Liver (tissue), 9 donors: ENCODE measurements around the gene VSIR. TPM values are rescaled to one million over a fixed set of nuclear protein-coding genes. Genes with fewer than 3 reads are reported as not detected.

ENCODE experiments used
- DNase-seq: peaks from one replicate; pipeline ENCODE4 v3.0.0-alpha.2; 2017; ENCODE audit warnings: low spot score
- H3K27ac ChIP-seq, 2 donors: one replicate each; pipeline ENCODE4 v1.7.0; 2013; ENCODE audit warnings: inconsistent platforms in 2 of 2, low read length in 2 of 2, control low read depth in 1 of 2, low read depth in 1 of 2, mild to moderate bottlenecking in 1 of 2
- H3K27me3 ChIP-seq, 4 donors: one replicate each; pipeline versions ENCODE4 v1.6.1 to v1.7.0; 2013; ENCODE audit warnings: low read length in 3 of 4, inconsistent platforms in 1 of 4, mild to moderate bottlenecking in 1 of 4, moderate library complexity in 1 of 4; ENCODE audit not compliant: control insufficient read depth in 4 of 4, insufficient read depth in 4 of 4
- H3K36me3 ChIP-seq, 4 donors: one replicate each; pipeline versions ENCODE4 v1.6.1 to v1.7.0; 2013; ENCODE audit warnings: low read length in 3 of 4, mild to moderate bottlenecking in 3 of 4, low read depth in 1 of 4, moderate library complexity in 1 of 4; ENCODE audit not compliant: control insufficient read depth in 4 of 4, insufficient read depth in 3 of 4
- H3K4me1 ChIP-seq, 4 donors: one replicate each; pipeline versions ENCODE4 v1.6.1 to v1.7.0; 2013; ENCODE audit warnings: low read length in 3 of 4, mild to moderate bottlenecking in 3 of 4, moderate library complexity in 1 of 4; ENCODE audit not compliant: control insufficient read depth in 4 of 4, insufficient read depth in 4 of 4
- H3K4me3 ChIP-seq, 3 donors: one replicate each; pipeline versions ENCODE4 v1.6.1 to v1.7.0; 2013; ENCODE audit warnings: low read length in 3 of 3, control low read depth in 1 of 3, low read depth in 1 of 3, mild to moderate bottlenecking in 1 of 3
- H3K9ac ChIP-seq, 2 donors: one replicate each; pipeline ENCODE4 v1.7.0; 2013; ENCODE audit warnings: low read length in 2 of 2, mild to moderate bottlenecking in 2 of 2, moderate library complexity in 2 of 2, control low read depth in 1 of 2, low read depth in 1 of 2
- H3K9me3 ChIP-seq, 4 donors: one replicate each; pipeline versions ENCODE4 v1.6.1 to v1.7.0; 2013; ENCODE audit warnings: low read length in 3 of 4; ENCODE audit not compliant: control insufficient read depth in 4 of 4
- EGR1 ChIP-seq, 2 donors: IDR thresholded peaks; 2 replicates each; pipeline ENCODE4 v1.6.1; 2016 to 2018; ENCODE audit warnings: antibody characterized with exemption in 2 of 2, low read depth in 2 of 2
- FOXA1 ChIP-seq: IDR thresholded peaks from 2 replicates; pipeline ENCODE4 v1.6.1; 2016; ENCODE audit warnings: antibody characterized with exemption
- FOXA2 ChIP-seq: IDR thresholded peaks from 2 replicates; pipeline ENCODE4 v1.6.1; 2016; ENCODE audit warnings: antibody characterized with exemption
- GABPA ChIP-seq, 2 donors: IDR thresholded peaks in 1 of 2; conservative IDR thresholded peaks in 1 of 2; 2 replicates each; pipeline ENCODE4 v1.6.1; 2016; ENCODE audit warnings: antibody characterized with exemption in 2 of 2, mild to moderate bottlenecking in 1 of 2, moderate library complexity in 1 of 2
- HNF4A ChIP-seq, 2 donors: conservative IDR thresholded peaks; 2 replicates each; pipeline ENCODE4 v1.6.1; 2016; ENCODE audit warnings: antibody characterized with exemption in 2 of 2, mild to moderate bottlenecking in 2 of 2
- HNF4G ChIP-seq: IDR thresholded peaks from 2 replicates; pipeline ENCODE4 v1.6.1; 2016; ENCODE audit warnings: antibody characterized with exemption
- JUND ChIP-seq, 2 donors: IDR thresholded peaks; 2 replicates each; pipeline ENCODE4 v1.6.1; 2016; ENCODE audit warnings: antibody characterized with exemption in 2 of 2
- NR2F2 ChIP-seq: IDR thresholded peaks from 2 replicates; pipeline ENCODE4 v1.6.1; 2016; ENCODE audit warnings: antibody characterized with exemption
- RAD21 ChIP-seq, 2 donors: IDR thresholded peaks; 2 replicates each; pipeline ENCODE4 v1.6.1; 2016; ENCODE audit warnings: antibody characterized with exemption in 2 of 2, mild to moderate bottlenecking in 2 of 2
- RXRA ChIP-seq, 2 donors: IDR thresholded peaks; 2 replicates each; pipeline ENCODE4 v1.6.1; 2017 to 2018; ENCODE audit warnings: antibody characterized with exemption in 2 of 2, mild to moderate bottlenecking in 1 of 2
- SP1 ChIP-seq: IDR thresholded peaks from 2 replicates; pipeline ENCODE4 v1.6.1; 2018; ENCODE audit warnings: antibody characterized with exemption, mild to moderate bottlenecking
- TAF1 ChIP-seq: conservative IDR thresholded peaks from 2 replicates; pipeline ENCODE4 v1.6.1; 2016; ENCODE audit warnings: antibody characterized with exemption, mild to moderate bottlenecking
- YY1 ChIP-seq: IDR thresholded peaks from 2 replicates; pipeline ENCODE4 v1.6.1; 2016; ENCODE audit warnings: antibody characterized with exemption, mild to moderate bottlenecking
- WGBS: extraction: QIAGEN DNeasy Blood & Tissue Kit; methylation state at CpG from one replicate; pipeline ENCODE4 v1.1.7; 2013; 5-methylcytosine and 5-hydroxymethylcytosine counted together
- polyA plus RNA-seq, 2 donors: library from polyadenylated mRNA; stranded (reverse) in 1 of 2; unstranded in 1 of 2; fragments of 200-250 nt in 1 of 2; fragments of >200 nt in 1 of 2; fragmentation: Nextera tagmentation in 1 of 2; extraction: Ambion mirVana in 1 of 2; gene quantifications; one replicate each; pipeline versions ENCODE4 v1.2.1 to v1.2.3, GENCODE V29; 2013 to 2015
- total RNA-seq, 2 donors: library from RNA; depleted of rRNA; stranded (reverse); fragments of >200 nt; gene quantifications; one replicate each; pipeline ENCODE4 v1.2.3, GENCODE V29; 2014
- TF ChIP-seq, protein P1 (sequence below): IDR thresholded peaks from 2 replicates; pipeline ENCODE4 v1.6.1; 2016; ENCODE audit warnings: antibody characterized with exemption, mild to moderate bottlenecking
- TF ChIP-seq, protein P2 (sequence below): IDR thresholded peaks from 2 replicates; pipeline ENCODE4 v1.6.1; 2016; ENCODE audit warnings: antibody characterized with exemption
- TF ChIP-seq, protein P3 (sequence below): IDR thresholded peaks from 2 replicates; pipeline ENCODE4 v1.6.1; 2016; ENCODE audit warnings: antibody characterized with exemption
- TF ChIP-seq, protein P4 (sequence below): fragments of 150-350 bp; IDR thresholded peaks from 2 replicates; pipeline ENCODE4 v1.5.1; 2017; ENCODE audit warnings: improper control_type of control experiment, low read depth, low read length; ENCODE audit not compliant: missing input control
- TF ChIP-seq, protein P5 (sequence below): IDR thresholded peaks from 2 replicates; pipeline ENCODE4 v1.6.1; 2016; ENCODE audit warnings: antibody characterized with exemption
- donor health status: healthy.
- donor health status: healthy.
- donor health status: healthy.
- donor health status: healthy.
- donor health status: healthy.

VSIR gene
- total and polyA plus RNA-seq, 4 donors, result 7.2 to 12.2 (median 10.8) TPM

DNA sequence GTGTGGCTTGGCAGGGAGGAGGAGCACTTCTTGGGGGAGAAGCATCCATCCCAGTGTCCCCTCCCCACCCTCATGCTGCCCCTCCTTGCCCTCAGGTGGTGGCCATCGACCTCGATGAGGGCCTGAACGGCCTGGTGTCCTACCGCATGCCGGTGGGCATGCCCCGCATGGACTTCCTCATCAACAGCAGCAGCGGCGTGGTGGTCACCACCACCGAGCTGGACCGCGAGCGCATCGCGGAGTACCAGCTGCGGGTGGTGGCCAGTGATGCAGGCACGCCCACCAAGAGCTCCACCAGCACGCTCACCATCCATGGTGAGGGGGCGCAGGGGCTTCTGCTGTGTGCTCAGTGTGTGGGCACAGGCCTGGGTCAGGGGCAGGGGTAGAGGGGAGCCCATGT is 68.5 kb downstream of the VSIR start:
- 97% methylated on average over 18 of the region's 18 CpGs for WGBS
- Histone ChIP-seq H3K4me3 (no peak overlapping the region), H3K4me1 (peaks cover 0 to 7% (median 0%) of the 10 kb centered on the region in 4 donors), H3K36me3 (no peaks in the 10 kb centered on the region), H3K9me3 (no peaks in the 10 kb centered on the region), H3K27me3 (no peaks in the 10 kb centered on the region), H3K27ac (no peak overlapping the region), H3K9ac (no peak overlapping the region)
- DNase-seq, result no peak
- TF ChIP-seq HNF4A (conservative IDR thresholded peaks at IDR 0.05), result no peak
- TF ChIP-seq, protein P1, sequence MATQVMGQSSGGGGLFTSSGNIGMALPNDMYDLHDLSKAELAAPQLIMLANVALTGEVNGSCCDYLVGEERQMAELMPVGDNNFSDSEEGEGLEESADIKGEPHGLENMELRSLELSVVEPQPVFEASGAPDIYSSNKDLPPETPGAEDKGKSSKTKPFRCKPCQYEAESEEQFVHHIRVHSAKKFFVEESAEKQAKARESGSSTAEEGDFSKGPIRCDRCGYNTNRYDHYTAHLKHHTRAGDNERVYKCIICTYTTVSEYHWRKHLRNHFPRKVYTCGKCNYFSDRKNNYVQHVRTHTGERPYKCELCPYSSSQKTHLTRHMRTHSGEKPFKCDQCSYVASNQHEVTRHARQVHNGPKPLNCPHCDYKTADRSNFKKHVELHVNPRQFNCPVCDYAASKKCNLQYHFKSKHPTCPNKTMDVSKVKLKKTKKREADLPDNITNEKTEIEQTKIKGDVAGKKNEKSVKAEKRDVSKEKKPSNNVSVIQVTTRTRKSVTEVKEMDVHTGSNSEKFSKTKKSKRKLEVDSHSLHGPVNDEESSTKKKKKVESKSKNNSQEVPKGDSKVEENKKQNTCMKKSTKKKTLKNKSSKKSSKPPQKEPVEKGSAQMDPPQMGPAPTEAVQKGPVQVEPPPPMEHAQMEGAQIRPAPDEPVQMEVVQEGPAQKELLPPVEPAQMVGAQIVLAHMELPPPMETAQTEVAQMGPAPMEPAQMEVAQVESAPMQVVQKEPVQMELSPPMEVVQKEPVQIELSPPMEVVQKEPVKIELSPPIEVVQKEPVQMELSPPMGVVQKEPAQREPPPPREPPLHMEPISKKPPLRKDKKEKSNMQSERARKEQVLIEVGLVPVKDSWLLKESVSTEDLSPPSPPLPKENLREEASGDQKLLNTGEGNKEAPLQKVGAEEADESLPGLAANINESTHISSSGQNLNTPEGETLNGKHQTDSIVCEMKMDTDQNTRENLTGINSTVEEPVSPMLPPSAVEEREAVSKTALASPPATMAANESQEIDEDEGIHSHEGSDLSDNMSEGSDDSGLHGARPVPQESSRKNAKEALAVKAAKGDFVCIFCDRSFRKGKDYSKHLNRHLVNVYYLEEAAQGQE, result no peak
- no peak for TF ChIP-seq FOXA1
- TF ChIP-seq, protein P2, sequence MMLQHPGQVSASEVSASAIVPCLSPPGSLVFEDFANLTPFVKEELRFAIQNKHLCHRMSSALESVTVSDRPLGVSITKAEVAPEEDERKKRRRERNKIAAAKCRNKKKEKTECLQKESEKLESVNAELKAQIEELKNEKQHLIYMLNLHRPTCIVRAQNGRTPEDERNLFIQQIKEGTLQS, result no peak
- TF ChIP-seq, protein P3, sequence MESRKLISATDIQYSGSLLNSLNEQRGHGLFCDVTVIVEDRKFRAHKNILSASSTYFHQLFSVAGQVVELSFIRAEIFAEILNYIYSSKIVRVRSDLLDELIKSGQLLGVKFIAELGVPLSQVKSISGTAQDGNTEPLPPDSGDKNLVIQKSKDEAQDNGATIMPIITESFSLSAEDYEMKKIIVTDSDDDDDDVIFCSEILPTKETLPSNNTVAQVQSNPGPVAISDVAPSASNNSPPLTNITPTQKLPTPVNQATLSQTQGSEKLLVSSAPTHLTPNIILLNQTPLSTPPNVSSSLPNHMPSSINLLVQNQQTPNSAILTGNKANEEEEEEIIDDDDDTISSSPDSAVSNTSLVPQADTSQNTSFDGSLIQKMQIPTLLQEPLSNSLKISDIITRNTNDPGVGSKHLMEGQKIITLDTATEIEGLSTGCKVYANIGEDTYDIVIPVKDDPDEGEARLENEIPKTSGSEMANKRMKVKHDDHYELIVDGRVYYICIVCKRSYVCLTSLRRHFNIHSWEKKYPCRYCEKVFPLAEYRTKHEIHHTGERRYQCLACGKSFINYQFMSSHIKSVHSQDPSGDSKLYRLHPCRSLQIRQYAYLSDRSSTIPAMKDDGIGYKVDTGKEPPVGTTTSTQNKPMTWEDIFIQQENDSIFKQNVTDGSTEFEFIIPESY, result no peak
- TF ChIP-seq FOXA2, result no peak
- TF ChIP-seq YY1, result no peak
- TF ChIP-seq, protein P4, sequence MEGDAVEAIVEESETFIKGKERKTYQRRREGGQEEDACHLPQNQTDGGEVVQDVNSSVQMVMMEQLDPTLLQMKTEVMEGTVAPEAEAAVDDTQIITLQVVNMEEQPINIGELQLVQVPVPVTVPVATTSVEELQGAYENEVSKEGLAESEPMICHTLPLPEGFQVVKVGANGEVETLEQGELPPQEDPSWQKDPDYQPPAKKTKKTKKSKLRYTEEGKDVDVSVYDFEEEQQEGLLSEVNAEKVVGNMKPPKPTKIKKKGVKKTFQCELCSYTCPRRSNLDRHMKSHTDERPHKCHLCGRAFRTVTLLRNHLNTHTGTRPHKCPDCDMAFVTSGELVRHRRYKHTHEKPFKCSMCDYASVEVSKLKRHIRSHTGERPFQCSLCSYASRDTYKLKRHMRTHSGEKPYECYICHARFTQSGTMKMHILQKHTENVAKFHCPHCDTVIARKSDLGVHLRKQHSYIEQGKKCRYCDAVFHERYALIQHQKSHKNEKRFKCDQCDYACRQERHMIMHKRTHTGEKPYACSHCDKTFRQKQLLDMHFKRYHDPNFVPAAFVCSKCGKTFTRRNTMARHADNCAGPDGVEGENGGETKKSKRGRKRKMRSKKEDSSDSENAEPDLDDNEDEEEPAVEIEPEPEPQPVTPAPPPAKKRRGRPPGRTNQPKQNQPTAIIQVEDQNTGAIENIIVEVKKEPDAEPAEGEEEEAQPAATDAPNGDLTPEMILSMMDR, result no peak
- no peak for TF ChIP-seq EGR1 (IDR thresholded peaks at IDR 0.05; ENCODE audit: low read depth in 2 of 2)
- TF ChIP-seq SP1, result no peak
- no peak for TF ChIP-seq HNF4G
- TF ChIP-seq JUND (IDR thresholded peaks at IDR 0.05), result no peak
- no peak for TF ChIP-seq TAF1
- no peak for TF ChIP-seq RAD21 (IDR thresholded peaks at IDR 0.05)
- no peak for TF ChIP-seq RXRA (IDR thresholded peaks at IDR 0.05)
- TF ChIP-seq NR2F2, result no peak
- TF ChIP-seq, protein P5, sequence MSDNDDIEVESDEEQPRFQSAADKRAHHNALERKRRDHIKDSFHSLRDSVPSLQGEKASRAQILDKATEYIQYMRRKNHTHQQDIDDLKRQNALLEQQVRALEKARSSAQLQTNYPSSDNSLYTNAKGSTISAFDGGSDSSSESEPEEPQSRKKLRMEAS, result no peak

DNA sequence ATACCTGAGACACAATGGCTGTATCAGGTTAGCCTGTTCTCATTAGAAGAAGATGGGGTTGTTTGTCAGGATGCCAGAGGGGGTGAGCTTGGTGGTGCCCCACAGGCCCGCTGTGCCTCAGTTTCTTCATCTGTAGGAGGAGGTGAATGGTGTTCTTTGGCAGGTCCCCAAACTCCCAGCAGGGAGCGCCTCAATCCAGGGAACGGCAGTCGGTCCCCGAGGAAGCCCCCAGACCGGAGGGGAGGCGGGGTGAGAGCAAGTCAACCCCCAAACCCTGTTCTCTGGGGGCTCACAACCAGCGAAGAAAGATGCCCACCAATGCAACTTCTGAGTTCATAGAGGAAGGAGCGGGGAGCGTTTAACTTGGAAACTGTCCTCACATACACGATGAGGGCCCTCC is 69.7 kb downstream of the VSIR start:
- TF ChIP-seq, protein P4, result no peak
- TF ChIP-seq, protein P5, result no peak
- TF ChIP-seq, protein P2, result no peak
- no peak for TF ChIP-seq JUND (IDR thresholded peaks at IDR 0.05)
- TF ChIP-seq, protein P3, result no peak
- TF ChIP-seq YY1, result no peak
- no peak for TF ChIP-seq FOXA2
- no peak for TF ChIP-seq GABPA (IDR thresholded peaks at IDR 0.05 in 1 of 2, conservative IDR thresholded peaks at IDR 0.05 in 1 of 2)
- TF ChIP-seq NR2F2, result no peak
- no peak for TF ChIP-seq SP1
- H3K9ac ChIP-seq, result no peak overlapping the region
- no peak overlapping the region for H3K27ac ChIP-seq
- no peaks in the 10 kb centered on the region for H3K36me3 ChIP-seq
- no peak overlapping the region for H3K4me3 ChIP-seq
- no peaks in the 10 kb centered on the region for H3K9me3 ChIP-seq
- WGBS, result 88% methylated on average over 11 of the region's 11 CpGs
- no peaks in the 10 kb centered on the region for H3K27me3 ChIP-seq
- no peaks in the 10 kb centered on the region for H3K4me1 ChIP-seq
- no peak for DNase-seq
